NCI-H1436 (cell line): ENCODE measurements around the gene SLC22A16.
"Not testable (repeated sequence)": the region's sequence is repeated elsewhere in the genome, so short reads cannot be mapped to it uniquely, and the experiment has no call there.

ENCODE experiments used
- DNase-seq: peaks from one replicate; lab custom pipeline; 2025; lab: John Stamatoyannopoulos, UW

The SLC22A16 gene

DNA sequence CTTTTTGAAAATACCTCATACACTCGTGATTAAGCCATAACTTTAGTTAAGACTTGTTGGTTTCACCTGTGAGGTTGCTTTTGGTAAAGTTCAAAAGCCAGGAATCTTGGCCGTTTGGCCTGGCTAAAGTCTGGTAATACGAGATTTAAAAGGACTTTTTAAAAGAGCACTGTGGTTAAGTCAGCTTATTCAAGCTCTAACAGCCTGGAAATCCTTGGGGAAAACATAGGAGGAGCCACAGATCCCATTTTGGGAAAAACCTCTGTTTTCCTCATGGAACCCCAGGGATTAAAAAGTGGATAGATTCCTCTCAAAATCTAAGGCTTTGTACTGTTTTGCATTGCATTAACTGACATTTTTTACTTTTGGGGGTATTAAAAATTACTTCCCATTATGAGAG is 13.7 kb upstream of the SLC22A16 start:
- no peak for DNase-seq

DNA sequence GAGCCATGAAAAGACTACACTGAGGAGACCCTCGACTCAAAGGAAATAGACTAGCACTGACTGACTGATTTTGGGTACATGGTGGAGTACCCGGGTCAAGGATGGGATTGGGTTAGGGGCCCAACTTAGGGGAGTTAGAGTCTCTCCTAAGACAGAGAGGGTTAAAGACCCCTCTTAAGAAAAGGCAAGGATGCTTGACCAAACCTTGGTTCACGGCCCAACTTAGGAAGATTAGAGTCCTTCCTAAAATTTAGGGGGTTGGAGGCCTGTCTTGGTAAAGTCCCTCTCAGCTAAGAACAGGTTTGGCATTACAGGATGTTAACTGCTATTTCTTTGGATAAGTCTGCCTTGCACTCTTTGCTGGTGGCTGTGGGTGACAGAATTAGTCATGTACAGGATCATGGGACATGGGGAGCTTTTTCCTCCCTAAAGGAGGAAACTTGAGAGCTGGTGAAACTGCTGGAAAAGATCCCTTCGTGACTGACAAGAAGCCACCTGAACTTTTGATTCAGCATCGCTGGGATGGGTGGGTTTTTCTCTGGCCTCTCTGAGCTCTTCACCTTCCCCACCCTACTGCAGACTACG is 12.3 kb upstream of the SLC22A16 start:
- DNase-seq: no peak

DNA sequence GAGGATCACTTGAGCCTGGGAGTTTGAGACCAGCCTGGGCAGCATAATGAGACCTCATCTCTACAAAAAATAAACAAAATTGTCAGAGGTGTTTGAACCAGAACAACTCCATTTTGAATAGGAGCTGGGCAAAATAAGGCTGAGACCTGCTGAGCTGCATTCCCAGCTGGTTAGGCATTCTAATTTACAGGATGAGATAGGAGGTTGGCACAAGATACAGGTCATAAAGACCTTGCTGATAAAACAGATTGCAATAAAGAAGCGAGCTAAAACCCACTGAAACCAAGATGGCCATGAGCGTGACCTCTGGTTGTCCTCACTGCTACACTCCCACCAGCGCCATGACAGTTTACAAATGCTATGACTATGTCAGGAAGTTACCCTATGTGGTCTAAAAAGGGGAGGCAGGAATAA is 11.6 kb upstream of the SLC22A16 start:
- DNase-seq: not testable (repeated sequence)

DNA sequence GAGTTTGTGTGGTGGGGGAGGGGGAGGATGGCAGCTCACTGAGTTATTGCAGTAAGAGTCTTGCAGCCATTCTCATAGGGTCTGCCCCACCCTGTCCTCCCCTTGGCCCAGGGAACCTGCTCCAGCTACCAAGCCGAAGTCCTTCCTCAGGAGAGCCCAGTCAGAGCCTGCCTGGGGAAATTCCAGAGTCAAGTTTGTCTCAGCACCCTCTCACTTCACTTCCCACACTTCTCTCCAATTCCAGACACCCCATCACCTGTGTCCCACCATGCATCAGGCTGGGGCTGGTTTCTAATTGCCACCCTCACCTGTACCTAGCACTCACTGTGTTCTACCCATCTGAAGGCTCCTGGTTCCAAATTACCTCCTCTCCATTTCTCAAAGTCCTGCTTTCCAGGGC is 10.3 kb upstream of the SLC22A16 start:
- DNase-seq: no peak

DNA sequence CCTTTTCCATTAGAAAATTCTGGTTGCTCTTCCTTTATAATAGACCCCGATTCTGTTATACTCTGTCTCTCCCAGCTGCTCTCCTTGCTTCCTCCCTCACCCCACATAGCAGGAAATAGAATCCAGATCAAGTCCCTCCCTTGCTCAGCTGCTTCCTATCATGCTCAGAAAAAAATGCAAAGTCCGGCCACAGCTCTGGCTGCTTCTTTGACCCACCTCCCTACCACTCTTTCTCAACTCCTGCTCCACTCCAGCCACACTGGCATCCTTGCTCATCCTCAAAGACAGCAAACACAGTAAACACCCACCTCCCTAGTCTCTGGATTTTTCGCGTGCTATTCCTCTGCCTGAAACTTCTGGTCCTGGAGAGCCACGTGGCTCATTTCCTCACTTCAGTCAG is 9.1 kb upstream of the SLC22A16 start:
- no peak for DNase-seq

DNA sequence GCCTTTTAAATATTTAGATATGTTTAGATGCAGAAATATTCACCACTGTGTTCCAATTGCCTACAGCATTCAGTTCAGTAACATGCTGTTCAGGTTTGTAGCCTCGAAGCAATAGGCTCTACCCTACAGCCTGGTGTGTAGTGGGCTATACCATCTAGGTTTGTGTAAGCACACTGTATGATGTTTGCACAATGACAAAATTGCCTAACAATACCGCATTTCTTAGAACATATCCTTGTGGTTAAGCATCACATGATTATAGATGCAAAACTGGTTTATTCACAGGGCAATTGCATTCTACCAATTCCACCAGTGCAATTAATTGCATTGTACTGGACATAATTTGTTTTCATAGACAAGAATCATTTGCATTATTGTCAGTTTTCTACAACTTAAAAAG is 7.9 kb upstream of the SLC22A16 start:
- DNase-seq: no peak

DNA sequence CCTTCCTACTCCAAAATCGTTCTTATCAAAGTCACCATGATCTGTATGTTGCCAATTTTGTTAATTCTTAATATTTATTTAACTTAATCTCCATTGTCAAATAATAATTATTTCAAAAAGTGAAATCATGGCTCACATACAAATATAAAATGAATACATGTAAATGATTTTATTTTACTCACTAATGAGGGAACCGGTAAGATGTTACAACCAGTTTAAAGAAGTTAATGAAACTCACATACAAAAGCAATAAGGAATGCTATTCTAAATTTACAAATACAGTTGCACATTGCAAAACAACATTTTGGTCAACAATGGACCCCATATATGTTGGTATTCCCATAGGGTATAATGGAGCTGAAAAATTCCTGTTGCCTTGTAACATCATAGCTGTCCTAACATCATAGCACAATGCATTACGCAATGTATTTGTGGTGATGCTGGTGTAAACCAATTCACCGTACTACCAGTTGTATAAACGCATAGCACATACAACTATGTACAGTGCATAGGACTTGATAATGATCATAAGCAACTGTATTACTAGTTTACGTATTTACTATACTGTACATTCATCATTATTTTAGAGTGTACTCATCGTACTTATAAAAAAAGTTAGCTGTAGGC is 6.5 kb upstream of the SLC22A16 start:
- DNase-seq: no peak

DNA sequence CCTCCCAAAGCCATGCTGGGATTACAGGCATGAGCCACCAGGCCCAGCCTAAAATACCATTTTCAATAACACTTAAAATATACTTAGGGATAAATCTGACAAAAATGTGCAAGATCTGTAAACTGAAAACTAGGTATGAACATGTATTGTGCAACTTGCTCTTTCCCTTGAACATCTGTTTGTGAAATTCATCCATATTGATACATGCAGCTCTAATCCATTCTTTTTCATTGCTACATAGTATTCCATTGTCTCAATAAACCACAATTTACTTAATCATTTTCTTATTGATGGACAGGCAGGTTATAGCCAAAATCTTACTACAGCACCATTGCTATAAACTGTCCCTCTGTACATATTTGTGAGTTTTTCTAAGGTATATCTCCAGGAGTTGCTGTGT is 4.7 kb upstream of the SLC22A16 start:
- DNase-seq: no peak

DNA sequence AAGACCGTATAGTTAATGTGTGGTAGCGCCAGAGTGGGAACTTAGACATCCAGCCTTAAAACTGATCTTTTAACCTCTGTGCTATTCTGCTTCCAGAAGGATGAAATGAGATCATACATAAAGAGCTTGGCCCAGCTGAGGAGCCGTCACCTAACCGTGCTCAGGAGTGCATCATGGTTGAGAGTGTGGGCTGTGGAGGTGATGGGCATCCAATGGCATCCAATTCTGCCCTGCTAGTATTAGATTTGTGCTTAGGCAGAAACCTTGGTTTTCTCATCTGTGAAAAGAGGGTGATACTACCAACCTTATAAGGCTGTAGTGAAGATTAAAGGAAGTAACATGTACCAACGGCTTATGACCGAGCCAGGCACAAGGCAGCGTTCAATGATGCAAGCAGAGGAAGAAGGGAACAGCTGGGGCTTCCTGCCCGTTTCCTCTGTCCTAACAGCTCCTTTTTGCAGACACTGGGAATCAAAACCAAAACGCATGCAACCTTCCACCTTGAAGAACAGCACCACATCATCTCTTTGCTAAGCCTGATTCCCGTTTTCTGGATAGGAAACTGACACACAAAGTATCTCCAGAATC is 1.3 kb downstream of the SLC22A16 start:
- no peak for DNase-seq

DNA sequence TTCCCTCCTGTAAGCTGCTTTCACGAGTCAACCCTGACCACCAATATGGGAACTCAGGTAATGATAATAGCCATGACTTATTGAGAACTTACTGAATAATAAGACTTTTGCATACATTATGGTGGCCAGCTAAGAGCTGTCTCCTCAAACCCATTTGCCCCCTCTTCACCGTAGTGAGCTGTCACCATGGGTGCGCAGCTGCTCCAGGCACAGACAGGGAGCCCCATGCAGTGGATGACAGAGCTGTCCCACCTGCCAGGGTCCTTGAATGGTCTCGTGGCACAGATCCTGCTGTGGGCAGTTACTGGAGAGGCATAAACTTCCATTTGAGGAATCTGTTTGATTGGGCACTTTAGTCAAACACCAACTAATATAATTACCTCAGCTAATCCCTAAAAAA is 1.9 kb downstream of the SLC22A16 start:
- DNase-seq: no peak

DNA sequence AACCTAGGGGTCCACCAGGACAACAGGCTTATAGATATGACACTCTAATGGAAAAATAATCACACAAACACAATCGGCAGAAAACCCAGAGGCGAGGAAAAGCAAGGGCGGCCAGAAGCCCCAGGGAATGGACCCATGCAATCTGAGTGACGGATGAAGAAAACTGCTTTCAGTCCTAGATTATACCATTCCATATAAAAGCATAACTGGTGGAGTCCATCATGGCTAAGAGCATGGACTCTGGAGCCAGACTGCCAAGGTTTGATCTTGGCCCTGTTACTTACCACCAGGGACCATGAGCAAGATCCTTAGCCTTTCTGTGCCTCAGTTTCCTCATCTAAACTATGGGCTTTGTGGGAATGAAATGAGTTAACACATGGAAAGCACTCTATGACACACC is 3.7 kb downstream of the SLC22A16 start:
- no peak for DNase-seq

DNA sequence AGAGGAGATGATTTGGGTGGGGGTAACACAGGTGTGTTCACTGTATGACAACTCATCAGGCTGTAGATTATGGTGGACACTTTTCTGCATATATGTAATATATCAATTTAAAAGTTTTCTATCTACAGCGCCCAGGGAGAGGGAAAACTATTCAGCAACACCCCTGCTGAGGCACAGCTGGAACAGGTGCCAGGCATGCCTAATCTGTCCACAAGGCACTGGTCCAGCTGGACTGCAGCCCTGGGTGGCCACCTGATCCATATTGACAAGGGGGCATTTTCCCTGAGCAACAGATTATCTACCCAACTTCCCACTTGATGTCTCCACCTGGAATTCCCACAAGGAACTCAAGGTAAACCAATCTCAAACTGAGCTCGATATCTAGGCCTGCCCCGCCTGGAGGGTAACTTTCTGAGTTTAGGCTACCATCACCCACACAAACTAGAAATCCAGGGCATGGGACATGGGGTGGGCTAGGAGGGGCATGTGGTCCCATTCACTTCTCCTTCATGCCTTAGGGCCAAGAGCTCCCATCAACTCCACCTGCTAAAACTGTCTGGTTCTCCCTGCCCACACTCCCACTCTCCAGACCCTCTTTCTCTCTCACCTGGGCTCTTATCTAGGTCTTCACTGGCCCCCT is 4.6 kb downstream of the SLC22A16 start:
- no peak for DNase-seq

DNA sequence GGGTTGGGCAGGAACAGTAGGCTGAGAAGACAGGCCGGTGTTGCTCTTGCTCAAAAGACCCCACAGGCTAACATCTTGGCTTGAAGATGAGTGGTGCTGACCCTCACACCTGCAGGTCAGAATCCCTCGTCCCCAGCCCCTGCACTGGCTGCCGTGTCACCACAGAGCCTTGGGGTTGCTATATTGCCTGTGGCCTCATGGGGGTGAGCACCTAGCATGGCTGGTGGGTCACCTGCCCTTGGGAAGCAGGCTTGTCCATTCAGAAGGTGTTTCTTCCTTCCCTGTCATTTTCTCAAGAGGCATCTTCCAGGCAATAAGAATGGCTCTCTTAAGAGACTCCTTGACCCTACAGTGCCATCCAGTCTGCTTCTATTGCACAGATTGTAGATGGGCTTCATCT is 7.7 kb downstream of the SLC22A16 start:
- DNase-seq: no peak

DNA sequence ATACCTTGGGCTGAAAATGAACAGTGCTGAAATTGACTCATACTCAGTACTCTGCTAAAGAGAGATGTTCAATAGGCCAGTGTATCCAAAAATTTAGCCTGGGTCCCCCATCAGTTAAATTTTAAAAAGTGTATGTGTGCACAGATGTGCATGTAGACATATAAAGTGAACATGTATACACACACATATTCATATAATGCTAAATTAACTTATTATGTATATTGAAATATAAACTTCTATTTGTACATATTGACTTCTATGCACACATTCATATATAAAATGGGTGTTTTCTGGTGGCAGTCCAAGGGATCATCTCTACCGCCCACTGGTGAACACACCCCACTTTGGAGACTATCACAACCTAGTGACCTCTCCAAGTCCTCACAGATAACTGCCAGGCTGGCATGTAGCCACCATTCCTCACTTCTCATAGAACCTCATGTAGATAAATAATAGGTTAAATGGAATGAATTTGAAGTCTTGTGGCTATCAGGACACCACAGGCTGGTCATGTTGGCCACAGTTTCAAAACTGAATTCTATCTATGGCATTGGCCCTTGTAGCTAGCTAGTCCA is 8.8 kb downstream of the SLC22A16 start:
- DNase-seq: no peak

DNA sequence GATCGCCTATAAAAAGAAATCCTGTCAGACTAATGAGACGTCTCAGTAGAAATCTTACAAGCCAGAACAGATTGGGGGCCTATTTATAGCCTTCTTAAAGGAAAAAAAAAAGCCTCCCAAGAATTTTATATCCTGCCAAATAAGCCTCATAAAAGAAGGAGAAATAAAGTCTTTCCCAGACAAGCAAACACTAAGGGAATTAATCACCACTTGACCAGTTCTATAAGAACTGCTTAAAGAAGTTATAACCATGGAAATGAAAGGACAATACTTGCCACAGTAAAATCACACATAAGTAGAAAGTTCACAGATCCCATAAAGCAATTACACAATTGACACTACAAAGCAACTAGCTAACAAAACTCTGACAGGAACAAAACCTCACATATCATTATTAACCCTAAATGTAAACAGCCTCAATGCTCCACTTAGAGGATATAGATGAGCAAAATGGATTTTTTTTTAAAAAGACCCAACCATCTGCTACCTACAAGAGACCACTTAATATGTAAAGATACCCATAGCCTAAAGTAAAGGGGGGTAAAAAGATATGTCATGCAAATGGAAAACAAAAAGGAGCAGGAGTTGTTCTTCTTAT is 13.4 kb downstream of the SLC22A16 start:
- DNase-seq: no peak

DNA sequence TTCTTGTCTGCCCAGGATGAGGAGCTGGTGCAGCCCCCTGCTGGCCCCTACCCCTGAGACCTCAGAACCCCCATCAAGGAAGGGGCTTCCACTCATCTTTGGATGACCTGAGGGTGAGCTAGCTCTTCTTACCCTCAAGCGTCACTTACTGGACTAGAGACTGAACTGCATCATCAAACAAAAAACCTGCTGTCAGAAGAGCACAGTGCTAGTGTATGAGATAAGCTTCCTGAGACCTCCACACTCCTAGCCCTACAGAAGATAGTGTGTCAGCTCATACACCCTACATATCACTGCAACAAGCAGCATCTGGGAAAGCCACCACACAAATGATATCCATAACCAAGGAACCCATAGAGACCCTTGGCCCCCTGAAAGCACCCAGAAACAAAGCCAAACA is 15.0 kb downstream of the SLC22A16 start:
- DNase-seq: no peak

DNA sequence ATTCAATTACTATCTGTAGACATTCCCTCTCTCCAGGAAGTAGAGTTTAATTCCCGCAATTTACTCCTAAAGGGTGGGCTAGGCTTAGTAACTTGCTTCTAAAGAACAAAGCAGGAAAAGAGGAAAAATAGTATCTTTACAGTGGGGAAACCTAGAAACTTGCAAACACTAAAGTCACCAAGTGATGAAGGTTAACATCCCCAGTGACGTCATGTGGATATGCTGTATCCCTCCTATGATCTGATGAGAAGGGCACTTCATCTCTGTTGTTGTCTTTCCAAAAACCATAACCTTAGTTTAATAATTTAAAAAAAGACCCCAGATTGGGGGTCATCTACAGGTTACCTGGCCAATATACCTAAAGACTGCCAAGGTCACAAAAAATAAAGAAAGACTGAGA is 17.3 kb downstream of the SLC22A16 start:
- DNase-seq: no peak

DNA sequence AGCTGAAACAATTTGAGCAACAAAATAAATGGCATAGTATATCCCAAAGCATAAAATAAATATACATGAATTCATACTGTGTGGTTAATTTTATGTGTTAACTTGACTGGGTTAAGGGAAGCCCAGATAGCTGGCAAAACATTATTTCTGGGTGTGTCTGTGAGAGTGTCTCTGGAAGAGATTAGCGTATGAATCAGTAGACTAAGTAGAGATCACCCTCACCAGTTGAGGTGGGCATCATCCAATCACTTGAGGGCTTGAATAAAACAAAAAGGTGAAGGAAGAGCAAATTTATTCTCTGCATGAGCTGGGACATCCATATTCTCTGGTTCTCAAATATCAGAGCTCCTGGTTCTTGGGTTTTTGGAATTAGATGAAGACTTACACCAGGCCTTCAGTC is 17.9 kb downstream of the SLC22A16 start:
- no peak for DNase-seq

DNA sequence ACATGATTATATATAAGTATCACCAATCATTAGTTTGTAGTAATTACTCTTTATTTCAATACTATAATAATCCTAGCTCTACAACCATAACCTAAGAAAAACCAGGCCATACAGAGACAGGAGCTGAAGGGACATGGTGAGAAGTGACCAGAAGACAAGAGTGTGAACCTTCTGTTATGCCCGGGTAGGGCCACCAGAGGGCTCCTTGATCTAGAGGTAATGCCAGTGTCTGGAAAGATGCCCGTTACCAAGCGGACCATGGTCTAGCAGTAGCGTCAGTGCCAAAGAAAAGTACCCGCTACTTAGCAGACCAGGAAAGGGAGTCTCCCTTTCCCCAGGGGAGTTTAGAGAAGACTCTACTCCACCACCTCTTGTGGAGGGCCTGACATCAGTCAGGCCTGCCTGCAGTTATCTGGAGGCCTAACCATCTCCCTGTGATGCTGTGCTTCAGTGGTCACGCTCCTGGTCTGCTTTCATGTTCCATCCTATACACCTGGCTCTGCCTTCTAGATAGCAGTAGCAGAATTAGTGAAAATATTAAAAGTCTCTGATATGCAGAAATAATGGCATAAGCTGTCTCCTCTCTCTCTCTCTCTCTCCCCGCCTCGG is 18.7 kb downstream of the SLC22A16 start:
- DNase-seq: not testable (repeated sequence)

DNA sequence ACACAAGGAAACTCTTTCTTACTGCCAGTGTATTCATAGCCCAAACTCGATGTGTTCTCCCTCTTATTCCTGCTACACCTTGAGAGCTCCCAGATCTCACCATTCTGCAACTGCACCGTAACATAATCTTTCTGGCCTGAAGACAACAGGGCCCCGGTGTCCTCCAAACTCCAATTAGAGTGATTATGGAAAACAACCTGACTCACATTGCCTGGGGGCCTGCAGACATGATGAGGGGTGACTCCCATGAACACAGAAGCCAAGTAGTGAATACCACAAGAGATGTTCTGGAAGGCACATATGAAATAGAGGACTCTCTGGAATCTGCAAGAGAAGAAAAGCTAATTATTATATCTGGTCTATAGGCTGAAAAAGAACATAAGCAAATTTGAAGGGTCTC is 19.7 kb downstream of the SLC22A16 start:
- DNase-seq: no peak

DNA sequence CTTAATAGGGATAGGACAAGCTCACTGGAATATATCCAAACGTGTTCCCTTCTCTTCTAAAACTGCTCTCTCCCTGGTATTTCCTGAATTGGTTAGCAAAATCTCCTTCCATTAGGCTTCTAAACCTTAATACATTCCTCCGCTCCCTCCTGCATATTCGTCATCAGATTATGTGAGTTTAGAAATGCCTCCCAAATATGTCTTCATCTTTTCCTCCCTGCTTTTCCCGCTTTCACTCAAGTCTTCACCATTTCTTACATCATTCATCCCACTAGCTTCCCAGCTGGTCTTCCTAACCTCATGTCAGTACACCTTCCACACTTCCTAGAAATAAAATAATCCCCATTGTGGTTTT is 26.9 kb downstream of the SLC22A16 start:
- no peak for DNase-seq

DNA sequence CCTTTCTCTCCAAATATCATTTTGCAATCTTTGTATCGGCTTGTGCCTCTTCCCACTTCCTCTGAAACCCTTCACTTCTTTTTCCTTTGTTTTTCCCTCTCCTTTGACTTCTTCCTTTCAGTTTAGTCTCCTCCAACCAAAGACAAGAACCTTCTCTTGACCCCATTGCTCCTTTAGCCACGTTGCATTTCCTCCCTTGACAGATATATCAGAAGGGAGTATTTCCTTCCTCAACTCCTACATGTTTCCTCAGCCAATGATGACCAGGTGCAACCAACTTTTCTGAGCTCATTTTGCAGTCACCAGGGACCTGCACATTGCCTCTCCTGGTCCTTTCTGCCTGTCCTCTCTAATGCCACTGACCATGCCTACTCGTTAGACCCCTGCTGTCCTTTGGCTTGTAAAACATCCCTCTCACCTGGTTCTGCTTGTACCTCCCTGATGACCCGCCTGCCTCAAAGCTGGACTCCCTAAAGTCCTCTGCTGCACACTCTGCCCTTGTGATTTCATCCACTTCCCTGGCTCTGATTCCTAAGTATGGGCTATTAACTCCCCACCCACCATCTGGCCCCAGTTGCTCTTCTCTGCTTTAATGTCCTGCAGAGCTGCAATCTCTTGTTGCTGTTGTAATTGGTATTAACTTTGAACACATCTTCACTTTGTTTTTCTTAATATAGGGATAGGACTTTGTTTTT is 27.4 kb downstream of the SLC22A16 start:
- DNase-seq: no peak
